DOHH2 (cell line): ENCODE measurements around the gene POMGNT2.

Experiments used
- EZH2phosphoT487 ChIP-seq: fragments of 200-600 bp; sonication (generic); IDR thresholded peaks from 2 replicates; pipeline ENCODE4 v1.6.1; 2017; ENCODE audit warnings: borderline replicate concordance, mild to moderate bottlenecking, antibody characterized with exemption, low read length, moderate library complexity, mixed read lengths
- TF ChIP-seq, protein P1 (sequence below): fragments of 200-600 bp; sonication (generic); IDR thresholded peaks from one replicate; pipeline ENCODE4 v1.5.1; 2014; ENCODE audit warnings: antibody characterized with exemption, mild to moderate bottlenecking, low read depth, low read length; ENCODE audit not compliant: poor library complexity, severe bottlenecking

DNA sequence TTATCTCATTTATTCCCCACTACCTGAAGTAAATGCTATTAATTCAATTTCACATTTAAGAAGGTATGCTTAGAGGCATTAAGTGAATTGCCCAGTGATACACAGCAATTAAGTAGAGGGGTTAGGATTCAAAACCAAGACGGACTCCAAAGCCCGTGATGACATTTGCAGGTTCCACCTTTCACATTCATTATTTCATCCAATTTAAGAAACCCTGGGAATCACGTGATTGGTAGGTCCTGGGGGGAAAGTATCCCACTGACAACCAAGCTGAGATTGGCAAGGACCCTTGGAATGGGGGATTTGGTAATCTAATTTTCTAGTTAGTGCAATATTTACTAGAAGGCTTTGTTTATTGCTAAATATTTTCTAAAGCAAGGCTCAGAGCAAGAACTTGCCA lies 1.8 kb downstream of the POMGNT2 start:
- TF ChIP-seq, protein P1, sequence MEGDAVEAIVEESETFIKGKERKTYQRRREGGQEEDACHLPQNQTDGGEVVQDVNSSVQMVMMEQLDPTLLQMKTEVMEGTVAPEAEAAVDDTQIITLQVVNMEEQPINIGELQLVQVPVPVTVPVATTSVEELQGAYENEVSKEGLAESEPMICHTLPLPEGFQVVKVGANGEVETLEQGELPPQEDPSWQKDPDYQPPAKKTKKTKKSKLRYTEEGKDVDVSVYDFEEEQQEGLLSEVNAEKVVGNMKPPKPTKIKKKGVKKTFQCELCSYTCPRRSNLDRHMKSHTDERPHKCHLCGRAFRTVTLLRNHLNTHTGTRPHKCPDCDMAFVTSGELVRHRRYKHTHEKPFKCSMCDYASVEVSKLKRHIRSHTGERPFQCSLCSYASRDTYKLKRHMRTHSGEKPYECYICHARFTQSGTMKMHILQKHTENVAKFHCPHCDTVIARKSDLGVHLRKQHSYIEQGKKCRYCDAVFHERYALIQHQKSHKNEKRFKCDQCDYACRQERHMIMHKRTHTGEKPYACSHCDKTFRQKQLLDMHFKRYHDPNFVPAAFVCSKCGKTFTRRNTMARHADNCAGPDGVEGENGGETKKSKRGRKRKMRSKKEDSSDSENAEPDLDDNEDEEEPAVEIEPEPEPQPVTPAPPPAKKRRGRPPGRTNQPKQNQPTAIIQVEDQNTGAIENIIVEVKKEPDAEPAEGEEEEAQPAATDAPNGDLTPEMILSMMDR, result no peak
- TF ChIP-seq EZH2phosphoT487, result no peak
